ENCODE measurements around the gene ATCAY.
"Not testable (repeated sequence)": the region's sequence is repeated elsewhere in the genome, so short reads cannot be mapped to it uniquely, and the experiment has no call there.

The ATCAY gene

DNA sequence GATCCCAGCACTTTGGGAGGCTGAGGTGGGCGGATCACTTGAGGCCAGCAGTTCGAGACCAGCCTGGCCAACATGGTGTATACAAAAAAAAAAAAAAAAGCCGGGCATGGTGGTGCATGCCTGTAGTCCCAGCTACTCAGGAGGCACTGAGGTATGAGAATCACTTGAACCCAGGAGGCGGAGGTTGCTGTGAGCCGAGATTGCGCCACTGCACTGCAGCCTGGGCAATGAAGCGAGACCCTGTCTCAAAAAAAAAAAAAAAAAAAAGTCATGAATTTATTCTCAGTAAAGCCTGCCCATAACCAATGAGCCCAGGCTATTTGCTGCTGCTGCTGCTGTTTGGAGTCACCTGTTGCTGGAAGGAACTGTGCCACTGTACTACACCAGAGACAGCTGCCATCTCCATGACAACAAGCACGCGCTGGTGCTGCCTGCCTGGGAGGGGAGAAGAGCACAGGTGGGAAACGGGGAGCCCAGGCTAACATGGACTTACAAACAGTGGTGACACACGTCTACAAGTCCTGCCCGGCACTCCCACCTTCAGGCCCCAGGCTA lies 23.0 kb upstream of the ATCAY start:
- DNase-seq, result no peak

- DNase-seq, result no peak
These were observed 20.0 kb upstream of the ATCAY start for GRCh38 chr19:3860499-3860898.

- no peak for DNase-seq
These were observed 17.5 kb upstream of the ATCAY start for GRCh38 chr19:3862826-3863500.

GRCh38 chr19:3863648-3864047 lies 16.8 kb upstream of the ATCAY start:
- DNase-seq, result no peak

DNA sequence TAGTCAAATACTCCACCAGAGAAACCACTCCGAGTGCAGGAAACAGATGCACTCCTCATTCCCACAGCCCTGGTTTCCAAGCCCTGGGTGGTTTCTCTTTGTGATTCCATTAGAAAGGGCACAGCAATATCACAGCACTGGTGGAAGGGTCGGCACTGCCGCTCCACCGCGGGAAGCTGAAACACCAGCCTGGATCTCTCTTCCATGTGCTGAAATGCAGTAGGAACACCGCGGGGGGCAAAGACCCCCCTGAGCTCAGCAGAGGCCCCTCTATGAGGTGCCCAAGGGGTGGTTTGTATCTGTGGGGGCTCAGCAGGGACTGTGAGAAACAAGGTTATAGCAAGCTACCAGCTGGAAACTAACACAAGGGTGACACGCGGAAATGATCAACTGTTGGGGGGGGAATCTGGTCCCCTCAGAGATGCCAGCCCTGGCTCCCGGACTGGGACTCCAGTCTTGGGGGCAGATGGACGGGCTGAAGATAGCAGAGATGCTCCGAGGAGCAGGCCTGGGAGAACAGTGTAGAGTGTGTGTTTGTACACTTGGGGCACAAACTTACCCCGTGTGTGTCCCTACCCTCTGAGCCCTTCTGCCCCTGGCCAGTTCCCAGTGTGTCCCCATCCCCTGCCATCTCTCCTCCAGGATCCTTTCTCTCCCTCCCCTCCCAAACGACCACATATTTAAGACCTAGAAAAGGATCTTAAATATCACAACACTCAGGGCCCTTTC lies 13.4 kb upstream of the ATCAY start:
- DNase-seq, result no peak

- no peak for DNase-seq
These were observed 12.3 kb upstream of the ATCAY start for GRCh38 chr19:3867971-3868769.

DNA sequence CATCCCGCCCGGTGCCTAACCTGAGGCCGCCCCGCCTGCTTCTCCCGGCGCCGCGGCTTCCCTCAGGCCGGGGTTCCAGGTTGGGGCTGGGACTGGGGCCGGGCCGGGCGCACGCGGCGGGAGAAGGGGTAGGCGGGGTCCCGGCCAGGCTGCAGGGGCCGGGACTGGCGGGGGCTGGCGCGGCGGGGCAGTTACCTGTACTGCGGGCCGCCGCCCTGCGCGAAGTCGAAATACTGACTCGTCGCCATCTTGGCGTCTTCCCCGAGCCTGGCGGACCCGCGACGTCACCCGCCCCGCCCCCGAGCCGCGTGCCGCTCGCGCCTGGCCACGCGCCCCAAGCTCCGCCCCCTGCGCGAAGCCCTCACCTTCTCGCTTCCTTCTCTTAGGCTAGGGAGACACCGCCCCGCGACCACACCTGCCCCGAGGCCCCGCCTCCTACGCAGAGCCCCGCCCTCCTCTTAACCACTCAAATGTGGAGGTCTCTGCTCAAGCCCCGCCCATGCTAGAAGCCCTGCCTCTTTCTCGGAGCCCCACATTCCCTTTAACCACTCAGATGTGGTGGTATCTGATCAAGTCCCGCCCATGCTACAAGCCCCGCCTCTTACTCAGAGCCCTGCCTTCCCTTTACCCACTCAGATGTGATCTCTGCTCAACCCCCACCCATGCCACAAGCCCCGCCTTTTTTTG lies 11.6 kb upstream of the ATCAY start, which contains the start of gene ZFR2:
Gene ZFR2 (minus strand): TSS at position 269 of the 687 bp plus-strand sequence. CDS start 21 bp downstream, at position 248.
- no peak for DNase-seq

DNA sequence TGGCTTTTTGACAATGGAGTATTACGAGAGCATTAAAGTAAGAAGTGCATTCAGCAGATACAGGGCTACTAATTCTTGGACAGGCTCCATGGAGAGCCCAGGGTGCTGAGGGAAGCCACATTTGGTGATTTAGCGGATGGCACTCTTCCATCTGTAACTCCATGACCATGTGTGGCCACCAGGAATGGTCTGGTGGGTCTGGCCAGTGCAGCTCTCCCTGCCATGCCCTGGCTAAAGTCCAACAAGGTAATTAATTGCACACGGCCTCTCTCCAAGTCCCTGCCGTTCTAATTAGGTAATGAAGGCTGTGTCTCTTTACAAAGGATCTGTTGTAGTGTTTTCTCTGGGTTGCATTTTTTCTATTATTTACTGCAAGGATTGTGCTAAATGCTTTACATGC lies 7.3 kb upstream of the ATCAY start:
- DNase-seq, result no peak

DNA sequence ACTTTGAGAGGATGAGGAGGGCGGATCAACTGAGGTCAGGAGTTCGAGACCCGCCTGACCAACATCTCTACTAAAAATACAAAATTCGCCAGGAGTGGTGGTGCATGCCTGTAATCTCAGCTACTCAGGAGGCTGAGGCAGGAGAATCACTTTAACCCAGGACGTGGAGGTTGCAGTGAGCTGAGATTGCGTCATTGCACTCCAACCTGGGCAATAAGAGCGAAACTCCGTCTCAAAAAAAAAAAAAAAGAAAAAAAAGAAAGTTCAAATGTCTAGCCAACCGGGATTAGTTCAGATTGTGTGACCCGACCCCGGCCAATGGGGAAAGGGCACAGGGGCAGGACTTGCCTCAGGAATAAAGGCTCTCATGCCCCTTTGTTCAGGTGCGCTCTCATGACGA lies 5.8 kb upstream of the ATCAY start:
- not testable (repeated sequence) for DNase-seq

DNA sequence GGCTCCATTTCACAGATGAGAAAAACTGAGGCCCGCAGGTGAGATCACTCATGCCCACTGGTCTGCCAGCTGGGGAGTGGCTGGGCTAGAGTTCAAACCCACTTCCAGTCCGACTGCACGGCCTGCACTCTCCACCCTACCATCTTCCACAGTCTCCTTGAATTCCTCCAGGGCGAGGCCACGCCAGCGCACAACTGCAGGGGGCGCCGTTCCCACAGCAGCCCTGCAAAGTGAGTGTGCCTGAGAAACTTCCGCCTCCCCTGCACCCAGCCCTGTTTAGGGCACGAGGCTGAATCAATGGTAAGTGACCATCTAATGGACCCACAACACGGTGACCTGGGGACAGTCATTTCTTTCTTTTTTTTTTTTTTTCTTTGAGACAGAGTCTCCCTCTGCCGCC lies 829 bp upstream of the ATCAY start:
- no peak for DNase-seq

DNA sequence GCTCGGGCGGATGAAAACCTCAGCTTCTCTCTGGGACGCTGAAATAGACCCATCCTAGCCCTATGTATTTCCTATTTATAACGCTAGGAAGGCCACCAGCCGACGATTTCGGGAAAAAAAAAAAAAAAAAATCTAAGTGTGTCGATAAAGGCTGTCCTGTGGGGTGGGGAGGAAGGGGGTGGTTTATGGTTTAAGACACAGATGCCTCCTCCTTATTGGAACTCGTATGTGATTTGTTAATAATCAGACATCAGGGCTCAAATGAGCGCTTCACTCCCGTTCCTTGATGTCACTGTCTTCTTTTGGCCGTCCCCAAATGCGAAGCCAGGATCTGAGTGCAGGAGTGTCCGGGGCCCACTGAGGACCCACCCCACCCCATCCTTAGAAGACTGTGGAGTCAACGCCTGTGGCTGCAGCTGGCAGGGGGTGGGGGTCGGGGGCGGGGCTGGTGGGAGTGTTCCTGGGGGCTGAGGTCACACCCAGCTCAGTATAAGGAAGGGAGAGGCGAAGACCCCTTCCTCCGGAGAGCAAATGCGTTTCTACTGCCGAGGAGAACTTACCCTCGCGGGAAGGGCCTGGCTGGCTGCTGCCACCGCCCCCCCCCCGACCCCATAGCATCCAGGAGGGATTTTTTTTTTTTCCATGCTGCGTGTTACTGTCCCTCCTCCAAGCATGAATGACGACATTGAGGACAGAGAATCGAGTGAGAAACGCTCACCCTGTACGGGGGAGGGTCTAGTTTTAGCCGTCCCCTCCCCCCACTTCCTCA lies 971 bp downstream of the ATCAY start:
- no peak for DNase-seq

DNA sequence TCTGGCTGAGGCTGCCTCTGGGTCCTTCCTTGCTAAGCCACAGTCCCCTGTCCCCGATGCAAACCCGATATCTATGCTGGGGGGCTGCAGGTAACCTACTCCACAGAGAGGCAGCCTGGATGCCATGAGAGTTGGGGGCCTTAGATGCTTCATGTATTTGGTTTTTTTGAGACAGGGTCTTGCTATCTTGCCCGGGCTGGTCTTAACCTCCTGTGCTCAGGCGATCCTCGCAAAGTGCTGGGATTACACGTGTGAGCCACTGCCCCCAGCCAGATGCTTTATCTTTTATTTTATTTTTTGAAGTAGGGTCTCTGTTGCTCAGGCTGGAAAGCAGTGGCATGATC lies 1.5 kb downstream of the ATCAY start:
- no peak for DNase-seq

- DNase-seq, result no peak
These were observed 10.1 kb downstream of the ATCAY start for GRCh38 chr19:3890591-3890990.

DNA sequence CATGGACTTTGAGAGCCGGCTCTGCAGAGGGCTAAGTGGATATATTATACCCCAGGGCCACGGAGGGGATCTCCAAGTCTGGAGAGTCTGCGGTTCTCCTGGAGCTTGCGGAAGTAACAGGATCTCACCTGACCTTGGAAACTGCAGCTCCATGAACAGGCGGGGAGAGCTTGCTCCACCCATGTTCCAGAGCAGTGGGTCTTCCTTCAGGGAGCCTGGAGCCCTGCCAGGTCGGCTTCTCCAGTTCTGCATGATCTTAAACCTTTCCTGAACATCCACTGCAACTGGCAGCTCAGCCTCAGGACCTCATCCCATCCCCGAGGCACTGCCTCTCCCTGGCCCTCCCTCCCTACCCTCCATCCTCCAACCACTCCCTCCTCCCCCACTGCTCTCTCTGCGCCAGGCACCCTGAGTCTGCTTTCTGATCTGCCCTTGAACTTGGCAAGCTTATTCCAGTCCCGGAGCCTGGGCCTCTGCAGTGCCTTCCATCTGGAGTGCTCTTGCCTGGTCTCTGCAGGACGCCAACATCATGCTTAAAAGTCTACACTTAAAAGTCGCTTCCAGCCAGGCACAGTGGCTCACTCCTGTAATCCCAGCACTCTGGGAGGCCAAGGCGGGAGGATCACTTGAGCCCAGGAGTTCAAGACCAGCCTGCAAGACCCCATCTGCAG lies 13.2 kb downstream of the ATCAY start:
- DNase-seq, result peak in 1 of 2 experiments; percentile 29

DNA sequence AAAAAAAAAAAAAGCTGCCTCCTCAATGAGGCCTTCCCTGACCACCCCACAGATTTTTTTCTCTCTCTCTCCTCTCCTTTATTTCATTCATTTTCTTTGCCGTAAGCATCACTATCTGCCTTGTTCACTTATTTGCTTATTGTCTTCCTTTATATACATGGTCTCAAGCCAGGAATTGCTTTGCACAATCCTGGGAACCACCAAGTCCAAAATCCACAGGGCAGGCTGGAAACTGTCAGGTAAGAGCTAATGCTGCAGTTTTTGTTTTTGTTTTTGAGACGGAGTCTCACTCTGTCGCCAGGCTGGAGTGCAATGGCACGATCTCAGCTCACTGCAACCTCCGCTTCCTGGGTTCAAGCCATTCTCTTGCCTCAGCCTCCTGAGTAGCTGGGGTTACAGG lies 14.5 kb downstream of the ATCAY start:
- not testable (repeated sequence) for DNase-seq

- no peak for DNase-seq
These were observed 15.3 kb downstream of the ATCAY start for GRCh38 chr19:3895788-3896187.

DNA sequence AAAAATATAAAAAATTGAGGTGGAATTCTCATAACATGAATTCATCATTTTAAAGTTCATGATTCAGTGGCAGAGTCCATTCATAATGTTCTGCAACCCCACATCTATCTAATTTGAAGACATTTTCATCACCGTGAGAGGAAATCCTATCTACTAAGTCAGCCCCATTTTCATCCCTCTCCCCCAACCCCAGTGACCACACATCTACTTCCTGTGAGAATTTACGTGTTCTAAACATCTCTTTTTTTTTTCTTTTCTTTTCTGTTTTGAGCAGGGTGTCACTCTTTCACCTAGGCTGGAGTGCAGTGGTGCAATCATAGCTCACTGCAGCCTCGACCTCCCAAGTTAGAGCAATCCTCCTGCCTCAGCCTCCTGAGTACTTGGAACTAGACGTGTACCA lies 17.5 kb downstream of the ATCAY start:
- no peak for DNase-seq

- no peak for DNase-seq
These were observed 17.9 kb downstream of the ATCAY start for GRCh38 chr19:3898426-3898825.

GRCh38 chr19:3899531-3900294 lies 19.2 kb downstream of the ATCAY start:
- no peak for DNase-seq

GRCh38 chr19:3902317-3902973 lies 22.0 kb downstream of the ATCAY start:
- no peak for DNase-seq
